Stimulated activated CD8-positive, alpha-beta memory T cell treated with anti-CD3 and anti-CD28 coated beads, Interleukin-7, amount 100 ng/mL, for 4 hours (primary cell): ENCODE measurements around the gene SYT1.

Source experiments
- DNase-seq, 2 donors: peaks; one replicate each; pipeline ENCODE4 v3.0.0-alpha.2; 2020; ENCODE audit warnings: low read depth in 2 of 2

Gene SYT1

GRCh38 chr12:79295572-79295971 is 431.0 kb downstream of the SYT1 start:
- DNase-seq = no peak

GRCh38 chr12:79296133-79296532 is 431.6 kb downstream of the SYT1 start:
- no peak for DNase-seq

- DNase-seq = no peak
These were observed 432.3 kb downstream of the SYT1 start for GRCh38 chr12:79296871-79297270.

- no peak for DNase-seq
These were observed 433.9 kb downstream of the SYT1 start for GRCh38 chr12:79298506-79298905.

- no peak for DNase-seq
These were observed 435.0 kb downstream of the SYT1 start for GRCh38 chr12:79299447-79300198.

- no peak for DNase-seq
These were observed 435.6 kb downstream of the SYT1 start for GRCh38 chr12:79300199-79300568.

- no peak for DNase-seq
These were observed 436.6 kb downstream of the SYT1 start for GRCh38 chr12:79301181-79301580.

- DNase-seq = no peak
These were observed 437.7 kb downstream of the SYT1 start for GRCh38 chr12:79302162-79302814.

- no peak for DNase-seq
These were observed 442.8 kb downstream of the SYT1 start for GRCh38 chr12:79307340-79307739.

GRCh38 chr12:79309039-79309438 is 444.5 kb downstream of the SYT1 start:
- no peak for DNase-seq

GRCh38 chr12:79317179-79317847 is 452.7 kb downstream of the SYT1 start:
- DNase-seq = no peak

GRCh38 chr12:79322905-79323304 is 458.3 kb downstream of the SYT1 start:
- DNase-seq = no peak

- DNase-seq = no peak
These were observed 460.0 kb downstream of the SYT1 start for GRCh38 chr12:79324571-79324970.

- DNase-seq = no peak
These were observed 461.6 kb downstream of the SYT1 start for GRCh38 chr12:79326222-79326621.

- no peak for DNase-seq
These were observed 462.1 kb downstream of the SYT1 start for GRCh38 chr12:79326663-79327062.

- no peak for DNase-seq
These were observed 462.9 kb downstream of the SYT1 start for GRCh38 chr12:79327465-79327864.

- no peak for DNase-seq
These were observed 465.4 kb downstream of the SYT1 start for GRCh38 chr12:79329933-79330332.

- DNase-seq = no peak
These were observed 467.3 kb downstream of the SYT1 start for GRCh38 chr12:79331870-79332269.

- DNase-seq = no peak
These were observed 468.6 kb downstream of the SYT1 start for GRCh38 chr12:79333144-79333543.

GRCh38 chr12:79337662-79338290 is 473.2 kb downstream of the SYT1 start:
- DNase-seq = no peak

- DNase-seq = no peak
These were observed 480.6 kb downstream of the SYT1 start for GRCh38 chr12:79344855-79345847.
